ENCODE measurements around the gene RAD23A. TPM values are rescaled to one million over a fixed set of nuclear protein-coding genes. Genes with fewer than 3 reads are reported as not detected.

The RAD23A gene
- total and polyA plus RNA-seq, 9 of the 15 experiments (the other 6 are each of a cell fraction or from before 2014, with no cell fraction given): 9.5 to 181 (median 101) TPM

DNA sequence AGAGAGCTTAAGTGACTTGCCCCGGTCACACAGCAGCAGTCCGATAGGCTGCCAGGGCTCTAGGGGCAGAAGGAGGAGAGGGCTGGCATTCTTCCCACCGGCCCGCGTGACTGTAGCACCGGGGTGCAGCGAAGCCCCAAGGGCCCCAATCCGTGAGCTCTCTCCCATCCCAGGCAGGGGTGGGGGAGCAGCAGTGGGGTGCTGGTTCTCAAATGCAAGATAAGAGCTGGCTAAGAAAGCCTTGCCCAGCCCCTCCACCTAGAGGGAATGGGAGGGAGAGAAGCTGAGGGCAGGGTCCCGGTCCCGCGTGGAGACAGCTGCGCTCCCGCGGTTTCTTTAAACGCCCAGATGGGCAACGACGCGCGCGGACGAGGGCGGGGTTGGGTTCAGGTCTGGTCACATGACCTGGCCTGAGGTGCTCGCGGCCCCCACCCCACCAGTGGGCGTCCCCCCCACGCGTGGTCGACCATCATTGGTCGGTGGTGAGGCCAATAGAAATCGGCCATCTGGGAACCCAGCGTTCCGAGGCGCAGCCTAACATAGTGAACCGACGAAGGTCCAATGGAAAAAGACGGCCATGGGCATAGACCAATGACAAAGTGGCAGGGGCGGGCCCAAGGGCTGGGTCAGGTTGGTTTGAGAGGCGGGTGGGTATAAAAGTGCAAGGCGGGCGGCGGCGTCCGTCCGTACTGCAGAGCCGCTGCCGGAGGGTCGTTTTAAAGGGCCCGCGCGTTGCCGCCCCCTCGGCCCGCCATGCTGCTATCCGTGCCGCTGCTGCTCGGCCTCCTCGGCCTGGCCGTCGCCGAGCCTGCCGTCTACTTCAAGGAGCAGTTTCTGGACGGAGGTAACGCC lies 7.5 kb upstream of the RAD23A start, which contains the start of gene CALR (continued):
- peak; percentile 94 for TF ChIP-seq BRD9 (IDR thresholded peaks at IDR 0.05; ENCODE audit: low read depth, partially characterized antibody)
- TF ChIP-seq, protein P1, sequence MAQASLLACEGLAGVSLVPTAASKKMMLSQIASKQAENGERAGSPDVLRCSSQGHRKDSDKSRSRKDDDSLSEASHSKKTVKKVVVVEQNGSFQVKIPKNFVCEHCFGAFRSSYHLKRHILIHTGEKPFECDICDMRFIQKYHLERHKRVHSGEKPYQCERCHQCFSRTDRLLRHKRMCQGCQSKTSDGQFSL (CRISPR knock-in tag; IDR thresholded peaks at IDR 0.05): peak; percentile 92
- TF ChIP-seq, protein P1 (tag; IDR thresholded peaks at IDR 0.05): peak in 1 of 2 experiments; percentile 70; a peak in 2 of 4 replicates
- peak; percentile 7; the same call in 1 of the 2 replicates for TF ChIP-seq ZSCAN32 (CRISPR knock-in tag; IDR thresholded peaks at IDR 0.05)
- peak; percentile 99 for TF ChIP-seq SUPT5H (IDR thresholded peaks at IDR 0.05)
- TF ChIP-seq, protein P2, sequence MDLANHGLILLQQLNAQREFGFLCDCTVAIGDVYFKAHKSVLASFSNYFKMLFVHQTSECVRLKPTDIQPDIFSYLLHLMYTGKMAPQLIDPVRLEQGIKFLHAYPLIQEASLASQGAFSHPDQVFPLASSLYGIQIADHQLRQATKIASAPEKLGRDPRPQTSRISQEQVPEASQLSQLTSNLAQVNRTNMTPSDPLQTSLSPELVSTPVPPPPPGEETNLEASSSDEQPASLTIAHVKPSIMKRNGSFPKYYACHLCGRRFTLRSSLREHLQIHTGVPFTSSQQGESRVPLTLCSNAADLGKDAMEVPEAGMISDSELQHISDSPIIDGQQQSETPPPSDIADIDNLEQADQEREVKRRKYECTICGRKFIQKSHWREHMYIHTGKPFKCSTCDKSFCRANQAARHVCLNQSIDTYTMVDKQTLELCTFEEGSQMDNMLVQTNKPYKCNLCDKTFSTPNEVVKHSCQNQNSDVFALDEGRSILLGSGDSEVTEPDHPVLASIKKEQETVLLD (IDR thresholded peaks at IDR 0.05): peak; percentile 98
- peak in 1 of 2 experiments; percentile 11; a peak in 1 of 4 replicates for TF ChIP-seq CSDE1 (IDR thresholded peaks at IDR 0.05)
- TF ChIP-seq HMG20B (CRISPR knock-in tag; IDR thresholded peaks at IDR 0.05): no peak
- no peak for TF ChIP-seq BMI1 (IDR thresholded peaks at IDR 0.05; ENCODE audit: low read length)
- no peak for TF ChIP-seq NFE2 (IDR thresholded peaks at IDR 0.05; ENCODE audit: low read depth)
- TF ChIP-seq KDM1A (IDR thresholded peaks at IDR 0.05): peak in 1 of 2 experiments; percentile 57; a peak in 1 of 4 replicates
- TF ChIP-seq, protein P3, sequence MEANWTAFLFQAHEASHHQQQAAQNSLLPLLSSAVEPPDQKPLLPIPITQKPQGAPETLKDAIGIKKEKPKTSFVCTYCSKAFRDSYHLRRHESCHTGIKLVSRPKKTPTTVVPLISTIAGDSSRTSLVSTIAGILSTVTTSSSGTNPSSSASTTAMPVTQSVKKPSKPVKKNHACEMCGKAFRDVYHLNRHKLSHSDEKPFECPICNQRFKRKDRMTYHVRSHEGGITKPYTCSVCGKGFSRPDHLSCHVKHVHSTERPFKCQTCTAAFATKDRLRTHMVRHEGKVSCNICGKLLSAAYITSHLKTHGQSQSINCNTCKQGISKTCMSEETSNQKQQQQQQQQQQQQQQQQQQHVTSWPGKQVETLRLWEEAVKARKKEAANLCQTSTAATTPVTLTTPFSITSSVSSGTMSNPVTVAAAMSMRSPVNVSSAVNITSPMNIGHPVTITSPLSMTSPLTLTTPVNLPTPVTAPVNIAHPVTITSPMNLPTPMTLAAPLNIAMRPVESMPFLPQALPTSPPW (CRISPR knock-in tag; IDR thresholded peaks at IDR 0.05): peak; percentile 95
- TF ChIP-seq EHMT2 (IDR thresholded peaks at IDR 0.05): no peak
- no peak for TF ChIP-seq MED1 (CRISPR knock-in tag; IDR thresholded peaks at IDR 0.05; ENCODE audit: borderline replicate concordance)
- peak; percentile 64 for TF ChIP-seq SAP30 (IDR thresholded peaks at IDR 0.05; ENCODE audit: borderline replicate concordance, insufficient read depth, low read depth, low read length, poor library complexity, severe bottlenecking)
- TF ChIP-seq, protein P4, sequence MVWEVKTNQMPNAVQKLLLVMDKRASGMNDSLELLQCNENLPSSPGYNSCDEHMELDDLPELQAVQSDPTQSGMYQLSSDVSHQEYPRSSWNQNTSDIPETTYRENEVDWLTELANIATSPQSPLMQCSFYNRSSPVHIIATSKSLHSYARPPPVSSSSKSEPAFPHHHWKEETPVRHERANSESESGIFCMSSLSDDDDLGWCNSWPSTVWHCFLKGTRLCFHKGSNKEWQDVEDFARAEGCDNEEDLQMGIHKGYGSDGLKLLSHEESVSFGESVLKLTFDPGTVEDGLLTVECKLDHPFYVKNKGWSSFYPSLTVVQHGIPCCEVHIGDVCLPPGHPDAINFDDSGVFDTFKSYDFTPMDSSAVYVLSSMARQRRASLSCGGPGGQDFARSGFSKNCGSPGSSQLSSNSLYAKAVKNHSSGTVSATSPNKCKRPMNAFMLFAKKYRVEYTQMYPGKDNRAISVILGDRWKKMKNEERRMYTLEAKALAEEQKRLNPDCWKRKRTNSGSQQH (CRISPR knock-in tag; IDR thresholded peaks at IDR 0.05): no peak
- TF ChIP-seq, protein P5, sequence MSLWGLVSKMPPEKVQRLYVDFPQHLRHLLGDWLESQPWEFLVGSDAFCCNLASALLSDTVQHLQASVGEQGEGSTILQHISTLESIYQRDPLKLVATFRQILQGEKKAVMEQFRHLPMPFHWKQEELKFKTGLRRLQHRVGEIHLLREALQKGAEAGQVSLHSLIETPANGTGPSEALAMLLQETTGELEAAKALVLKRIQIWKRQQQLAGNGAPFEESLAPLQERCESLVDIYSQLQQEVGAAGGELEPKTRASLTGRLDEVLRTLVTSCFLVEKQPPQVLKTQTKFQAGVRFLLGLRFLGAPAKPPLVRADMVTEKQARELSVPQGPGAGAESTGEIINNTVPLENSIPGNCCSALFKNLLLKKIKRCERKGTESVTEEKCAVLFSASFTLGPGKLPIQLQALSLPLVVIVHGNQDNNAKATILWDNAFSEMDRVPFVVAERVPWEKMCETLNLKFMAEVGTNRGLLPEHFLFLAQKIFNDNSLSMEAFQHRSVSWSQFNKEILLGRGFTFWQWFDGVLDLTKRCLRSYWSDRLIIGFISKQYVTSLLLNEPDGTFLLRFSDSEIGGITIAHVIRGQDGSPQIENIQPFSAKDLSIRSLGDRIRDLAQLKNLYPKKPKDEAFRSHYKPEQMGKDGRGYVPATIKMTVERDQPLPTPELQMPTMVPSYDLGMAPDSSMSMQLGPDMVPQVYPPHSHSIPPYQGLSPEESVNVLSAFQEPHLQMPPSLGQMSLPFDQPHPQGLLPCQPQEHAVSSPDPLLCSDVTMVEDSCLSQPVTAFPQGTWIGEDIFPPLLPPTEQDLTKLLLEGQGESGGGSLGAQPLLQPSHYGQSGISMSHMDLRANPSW (CRISPR knock-in tag; IDR thresholded peaks at IDR 0.05): no peak
- TF ChIP-seq CBX2 (IDR thresholded peaks at IDR 0.05; ENCODE audit: insufficient read depth, low read length, poor library complexity, severe bottlenecking): no peak
- TF ChIP-seq MTF1 (CRISPR knock-in tag; IDR thresholded peaks at IDR 0.05; ENCODE audit: borderline replicate concordance): no peak

Data from K562 (cell line).